SKM-1 (cell line): ENCODE data around the gene NOL12.
"Not testable (repeated sequence)": the region's sequence is repeated elsewhere in the genome, so short reads cannot be mapped to it uniquely, and the experiment has no call there.

ENCODE experiments used
- DNase-seq: peaks from one replicate; lab custom pipeline; 2025; ENCODE audit not compliant: unreplicated experiment; lab: John Stamatoyannopoulos, UW

Gene NOL12, protein sequence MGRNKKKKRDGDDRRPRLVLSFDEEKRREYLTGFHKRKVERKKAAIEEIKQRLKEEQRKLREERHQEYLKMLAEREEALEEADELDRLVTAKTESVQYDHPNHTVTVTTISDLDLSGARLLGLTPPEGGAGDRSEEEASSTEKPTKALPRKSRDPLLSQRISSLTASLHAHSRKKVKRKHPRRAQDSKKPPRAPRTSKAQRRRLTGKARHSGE

DNA sequence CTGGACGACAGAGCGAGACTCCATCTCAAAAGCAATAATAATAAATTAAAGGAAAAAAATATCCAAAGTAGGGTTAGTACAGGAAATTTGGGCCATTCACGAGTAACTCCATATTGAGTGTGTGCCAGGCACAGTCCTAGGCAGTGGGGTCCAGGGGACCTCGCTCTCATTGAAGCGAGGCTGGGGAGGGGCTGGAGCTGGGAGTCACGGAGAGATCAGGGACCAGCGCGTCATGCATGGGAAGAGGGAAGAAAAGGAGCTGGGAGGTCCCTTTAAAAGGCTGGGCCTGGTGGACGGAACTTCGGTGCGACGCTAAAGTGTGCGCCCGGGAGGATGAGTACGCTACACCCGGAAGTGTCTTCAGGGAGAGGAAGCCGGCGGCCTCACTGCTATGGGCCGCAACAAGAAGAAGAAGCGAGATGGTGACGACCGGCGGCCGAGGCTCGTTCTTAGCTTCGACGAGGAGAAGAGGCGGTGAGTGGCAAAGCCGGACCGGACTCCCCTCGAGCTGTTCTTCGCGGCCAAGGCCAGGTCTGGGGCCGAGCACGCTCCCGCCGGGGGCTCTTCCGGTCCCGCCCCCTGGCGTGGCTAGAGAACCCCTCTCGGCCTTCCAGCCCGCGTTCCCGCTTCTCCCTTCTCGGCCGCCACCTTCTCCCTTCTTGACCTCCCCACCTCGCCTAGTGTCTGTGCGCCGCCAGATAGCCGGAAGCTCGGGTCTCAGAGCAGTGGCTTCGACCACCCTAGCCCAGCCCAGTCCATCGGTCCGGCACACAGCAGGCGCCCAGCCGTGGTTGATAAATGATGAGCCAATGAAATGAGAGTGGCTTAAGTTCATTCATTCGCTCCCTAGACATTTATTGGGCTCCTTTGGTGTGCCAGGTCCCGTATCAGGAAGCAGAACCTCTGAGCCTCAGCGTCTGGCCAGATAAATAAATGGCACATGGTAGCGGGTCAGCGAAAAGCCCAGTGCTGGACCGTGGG is at the start of gene NOL12:
TSS of gene NOL12 (plus strand) at position 342 of the 981 bp plus-strand sequence. CDS start at position 392, 50 bp downstream.
- peak; percentile 81 for DNase-seq

DNA sequence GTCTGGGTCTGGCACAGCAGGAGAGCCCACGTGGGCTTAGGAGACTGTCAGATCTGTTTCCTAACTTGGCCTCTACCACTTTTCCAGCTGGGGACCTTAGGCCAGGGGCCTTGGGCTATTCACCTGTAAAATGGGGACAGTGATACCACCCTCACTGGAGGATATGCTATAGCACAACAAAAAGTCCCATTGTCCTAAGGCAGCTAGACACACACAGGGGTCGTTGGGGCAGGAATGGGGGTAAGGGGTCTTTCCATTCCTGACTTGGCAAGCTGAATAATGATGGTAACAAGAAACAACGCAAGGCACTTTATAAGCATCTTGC is 49.2 kb upstream of the NOL12 start:
- no peak for DNase-seq

- no peak for DNase-seq
These were observed 47.6 kb upstream of the NOL12 start for GRCh38 chr22:37638391-37639069.

- no peak for DNase-seq
These were observed 46.9 kb upstream of the NOL12 start, which contains the start of gene SH3BP1 for GRCh38 chr22:37639070-37639760. Gene SH3BP1 (plus strand): TSS chr22:37639669. CDS start chr22:37639788, 119 bp downstream.

DNA sequence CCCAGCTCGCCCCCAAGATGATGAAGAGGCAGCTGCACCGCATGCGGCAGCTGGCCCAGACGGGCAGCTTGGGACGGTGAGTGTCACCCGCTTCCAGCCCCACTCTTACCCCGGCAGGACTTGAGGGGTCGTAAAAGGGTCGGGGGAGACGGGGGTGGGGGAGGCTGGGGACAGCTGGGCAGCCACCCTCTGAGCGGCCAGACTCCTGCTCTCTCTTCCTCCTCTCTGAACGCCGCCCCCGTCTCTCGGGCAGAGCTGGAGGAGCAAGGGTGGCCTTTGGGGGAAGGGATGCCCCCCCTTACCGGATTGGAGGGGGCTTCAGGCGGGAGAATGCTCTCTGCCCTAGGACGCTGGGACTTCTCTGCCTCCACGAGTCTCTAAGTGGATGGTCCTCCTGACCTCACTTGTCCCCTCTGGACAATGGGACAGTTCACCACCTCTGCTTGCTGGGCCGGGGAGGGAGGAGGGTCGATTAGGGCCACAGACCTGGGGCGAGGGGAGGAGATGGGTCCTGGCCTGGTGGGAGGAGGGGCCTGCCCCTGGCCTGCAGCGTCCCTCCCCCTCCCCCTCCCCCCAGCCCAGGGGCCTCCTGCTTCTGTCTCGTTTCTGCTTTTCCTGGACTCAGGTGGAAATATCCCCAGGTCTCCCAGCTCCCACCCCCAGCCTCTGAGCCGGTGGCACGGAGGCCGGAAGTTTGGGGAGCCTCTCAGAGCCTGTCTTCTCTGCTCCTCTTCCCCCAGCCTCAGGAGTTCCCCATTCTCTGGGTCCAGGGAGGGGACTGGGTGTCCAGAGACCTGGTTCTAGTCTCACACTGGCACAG is 46.2 kb upstream of the NOL12 start:
- peak; percentile 42 for DNase-seq

DNA sequence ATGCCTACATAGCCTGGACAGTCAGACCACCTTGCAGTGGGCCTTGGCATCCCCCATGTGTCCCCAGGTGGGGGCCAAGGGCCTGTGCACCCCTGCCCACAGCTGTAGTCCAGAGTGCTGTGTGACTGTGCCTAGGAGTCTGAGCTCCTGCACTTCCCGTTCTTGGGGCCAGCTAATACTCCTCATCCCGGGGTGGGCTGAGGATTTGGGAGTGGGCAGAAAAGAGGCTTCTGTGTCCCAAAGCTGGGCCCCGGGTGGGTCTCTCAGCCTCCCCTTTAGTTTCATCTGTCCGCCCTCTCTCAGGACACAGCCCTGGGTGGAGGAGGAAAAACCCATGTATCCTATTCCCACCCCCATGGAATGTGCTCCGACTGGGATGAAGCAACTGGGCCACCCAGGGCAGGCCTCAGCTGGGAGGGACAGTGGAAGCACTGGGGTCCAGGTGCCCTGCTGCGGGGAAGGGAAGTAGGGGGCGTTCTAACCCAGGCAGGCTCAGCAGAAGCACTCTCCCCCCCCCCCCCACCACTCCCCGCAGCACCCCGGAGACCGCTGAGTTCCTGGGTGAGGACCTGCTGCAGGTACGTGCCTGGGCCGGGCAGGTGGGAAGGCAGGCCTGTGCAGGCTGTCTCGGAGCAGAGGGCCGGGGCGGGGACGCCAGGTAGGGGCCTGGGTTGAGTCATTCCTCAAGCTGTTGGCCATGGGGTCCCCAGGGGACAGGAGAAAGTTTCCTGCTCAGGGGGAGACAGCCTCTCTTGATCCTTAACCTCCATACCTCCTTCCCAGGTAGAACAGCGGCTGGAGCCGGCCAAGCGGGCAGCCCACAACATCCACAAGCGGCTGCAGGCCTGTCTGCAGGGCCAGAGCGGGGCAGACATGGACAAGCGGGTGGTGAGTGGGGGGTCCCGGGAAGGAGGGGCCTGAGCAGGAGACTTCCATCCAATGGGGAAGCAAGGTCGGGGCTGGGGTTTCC is 45.3 kb upstream of the NOL12 start:
- no peak for DNase-seq

DNA sequence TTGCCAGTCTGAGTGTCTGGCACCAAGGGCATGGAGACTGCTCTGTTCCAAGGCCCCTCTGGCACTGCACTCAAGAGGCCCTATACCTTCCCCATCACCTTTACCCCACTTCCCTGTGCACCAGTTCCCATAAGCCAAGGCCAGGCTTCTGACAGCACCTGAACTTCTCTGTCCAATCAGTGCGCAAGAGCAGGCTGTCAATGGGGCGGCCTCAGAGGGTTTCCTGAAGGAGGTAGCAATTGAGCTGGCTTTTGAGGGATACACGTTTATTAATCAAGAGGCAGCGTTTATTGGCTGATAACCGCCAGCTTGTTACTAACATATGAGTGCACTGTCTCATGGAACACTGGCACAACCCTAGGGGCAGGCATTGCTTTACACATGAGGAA is 44.6 kb upstream of the NOL12 start:
- DNase-seq = no peak

GRCh38 chr22:37643225-37643847 is 42.8 kb upstream of the NOL12 start:
- DNase-seq = peak; percentile 43

- DNase-seq = no peak
These were observed 38.8 kb upstream of the NOL12 start for GRCh38 chr22:37647317-37647716.

GRCh38 chr22:37647928-37648327 is 38.2 kb upstream of the NOL12 start:
- no peak for DNase-seq

GRCh38 chr22:37650463-37651136 is 35.5 kb upstream of the NOL12 start:
- DNase-seq = no peak

GRCh38 chr22:37654563-37655251 is 31.4 kb upstream of the NOL12 start:
- no peak for DNase-seq

DNA sequence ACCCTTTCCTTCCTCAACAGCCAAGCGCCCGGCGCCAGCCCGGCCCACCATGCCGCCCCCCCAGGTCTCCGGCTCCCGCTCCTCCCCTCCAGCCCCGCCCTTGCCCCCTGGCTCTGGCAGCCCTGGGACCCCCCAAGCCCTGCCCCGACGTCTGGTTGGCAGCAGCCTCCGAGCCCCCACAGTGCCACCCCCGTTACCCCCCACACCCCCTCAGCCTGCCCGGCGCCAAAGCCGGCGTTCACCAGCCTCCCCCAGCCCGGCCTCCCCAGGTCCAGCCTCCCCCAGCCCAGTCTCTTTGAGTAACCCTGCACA is 30.9 kb upstream of the NOL12 start:
- DNase-seq = no peak

- DNase-seq = not testable (repeated sequence)
These were observed 29.6 kb upstream of the NOL12 start for GRCh38 chr22:37656583-37656982.

DNA sequence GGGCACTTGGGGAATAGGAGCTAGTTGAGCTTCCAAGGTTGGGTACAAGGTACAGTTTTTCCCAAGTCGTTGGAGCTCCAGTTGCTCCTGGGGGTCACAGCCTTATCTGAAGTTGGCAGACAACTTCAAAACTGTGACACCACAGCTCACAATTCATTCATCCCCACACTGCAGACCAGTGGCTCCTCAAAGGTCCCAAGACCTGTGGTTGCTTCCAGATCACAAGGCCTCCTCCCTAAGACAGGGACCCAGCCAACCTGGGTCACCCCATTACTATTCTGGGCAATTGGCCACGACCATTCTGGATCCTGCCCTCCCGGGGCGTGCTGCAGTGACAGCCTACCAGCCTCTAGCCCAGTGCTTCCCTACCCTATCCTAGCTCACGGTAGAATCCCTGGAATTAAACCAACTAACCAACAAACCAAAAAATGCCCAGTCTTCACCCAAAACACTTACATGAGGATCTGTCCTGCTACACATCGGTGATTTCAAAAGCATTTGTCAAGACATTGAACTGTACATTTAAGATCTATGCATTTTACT is 28.5 kb upstream of the NOL12 start:
- DNase-seq = no peak

GRCh38 chr22:37658133-37659065 is 27.7 kb upstream of the NOL12 start, which contains the start of gene PDXP:
Gene PDXP (plus strand): TSS chr22:37658723. CDS start chr22:37658783, 60 bp downstream.
- peak; percentile 99 for DNase-seq
